ENCODE data around the gene PCDHGA3.
"Not testable (repeated sequence)": the region's sequence is repeated elsewhere in the genome, so short reads cannot be mapped to it uniquely, and the experiment has no call there.

- TF ChIP-seq ZNF274 (IDR thresholded peaks at IDR 0.05; ENCODE audit: low read depth, low read length); SUZ12 (IDR thresholded peaks at IDR 0.05; ENCODE audit: extremely low read depth, insufficient read depth, insufficient read length); YY1 (IDR thresholded peaks at IDR 0.05; ENCODE audit: insufficient read depth, insufficient read length): not testable (repeated sequence)
Measured at GRCh38 chr5:141332571-141332970, 11.1 kb upstream of the PCDHGA3 start.

Measured in NT2/D1 (cell line).